Endothelial cell (in vitro differentiated cells): ENCODE measurements around the gene SBK2. TPM values are rescaled to one million over a fixed set of nuclear protein-coding genes. Genes with fewer than 3 reads are reported as not detected.
A peak's percentile ranks its signal among the peaks of the same experiment; 100 is the strongest.

Experiments
- DNase-seq: peaks from one replicate; pipeline ENCODE4 v3.0.0; 2021; ENCODE audit warnings: low spot score
- H3K27ac Mint-ChIP-seq: one replicate; pipeline ENCODE4 v1.8.0; 2021; ENCODE audit warnings: mixed read lengths, inconsistent platforms; ENCODE audit not compliant: unreplicated experiment
- H3K27me3 Mint-ChIP-seq: one replicate; pipeline ENCODE4 v1.8.0; 2021; ENCODE audit warnings: mild to moderate bottlenecking, moderate library complexity, mixed read lengths, inconsistent platforms; ENCODE audit not compliant: unreplicated experiment
- H3K36me3 Mint-ChIP-seq: one replicate; pipeline ENCODE4 v1.8.0; 2021; ENCODE audit warnings: mild to moderate bottlenecking, low read depth, mixed read lengths, inconsistent platforms; ENCODE audit not compliant: unreplicated experiment
- H3K4me1 Mint-ChIP-seq: one replicate; pipeline ENCODE4 v1.8.0; 2021; ENCODE audit warnings: mild to moderate bottlenecking, mixed read lengths, inconsistent platforms; ENCODE audit not compliant: unreplicated experiment
- H3K4me3 Mint-ChIP-seq: one replicate; pipeline ENCODE4 v1.8.0; 2021; ENCODE audit warnings: mild to moderate bottlenecking, mixed read lengths, inconsistent platforms; ENCODE audit not compliant: unreplicated experiment
- H3K9me3 Mint-ChIP-seq: one replicate; pipeline ENCODE4 v1.8.0; 2021; ENCODE audit warnings: mixed read lengths, inconsistent platforms; ENCODE audit not compliant: unreplicated experiment
- total RNA-seq: library from RNA; stranded (reverse); fragmentation: NEBNext Ultra II Directional; extraction: Animal tissue kit (Norgen Biotek cat#: 25700); gene quantifications from one replicate; pipeline ENCODE4 v1.2.1, GENCODE V29; 2021; ENCODE audit not compliant: unreplicated experiment
- TF ChIP-seq, protein P1 (sequence below): fragments of 200-600 bp; sonication (generic); IDR thresholded peaks from one replicate; pipeline ENCODE4 v1.5.0; 2021; ENCODE audit warnings: antibody characterized with exemption; ENCODE audit not compliant: unreplicated experiment

The SBK2 gene
- total RNA-seq, 1 donor from 2014 or later: 0.69 TPM

- peak overlapping the region; percentile 72 for H3K4me3 Mint-ChIP-seq
- H3K27me3 Mint-ChIP-seq: peaks cover 27% of the 10 kb centered on the region
- H3K36me3 Mint-ChIP-seq: peaks cover 12% of the 10 kb centered on the region
- DNase-seq: no peak
- H3K9me3 Mint-ChIP-seq: no peaks in the 10 kb centered on the region
- H3K4me1 Mint-ChIP-seq: peaks cover 11% of the 10 kb centered on the region
- H3K27ac Mint-ChIP-seq: no peak overlapping the region
- TF ChIP-seq, protein P1, sequence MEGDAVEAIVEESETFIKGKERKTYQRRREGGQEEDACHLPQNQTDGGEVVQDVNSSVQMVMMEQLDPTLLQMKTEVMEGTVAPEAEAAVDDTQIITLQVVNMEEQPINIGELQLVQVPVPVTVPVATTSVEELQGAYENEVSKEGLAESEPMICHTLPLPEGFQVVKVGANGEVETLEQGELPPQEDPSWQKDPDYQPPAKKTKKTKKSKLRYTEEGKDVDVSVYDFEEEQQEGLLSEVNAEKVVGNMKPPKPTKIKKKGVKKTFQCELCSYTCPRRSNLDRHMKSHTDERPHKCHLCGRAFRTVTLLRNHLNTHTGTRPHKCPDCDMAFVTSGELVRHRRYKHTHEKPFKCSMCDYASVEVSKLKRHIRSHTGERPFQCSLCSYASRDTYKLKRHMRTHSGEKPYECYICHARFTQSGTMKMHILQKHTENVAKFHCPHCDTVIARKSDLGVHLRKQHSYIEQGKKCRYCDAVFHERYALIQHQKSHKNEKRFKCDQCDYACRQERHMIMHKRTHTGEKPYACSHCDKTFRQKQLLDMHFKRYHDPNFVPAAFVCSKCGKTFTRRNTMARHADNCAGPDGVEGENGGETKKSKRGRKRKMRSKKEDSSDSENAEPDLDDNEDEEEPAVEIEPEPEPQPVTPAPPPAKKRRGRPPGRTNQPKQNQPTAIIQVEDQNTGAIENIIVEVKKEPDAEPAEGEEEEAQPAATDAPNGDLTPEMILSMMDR: no peak
These were observed 57.9 kb downstream of the SBK2 start for GRCh38 chr19:55479045-55479444.

Other genes with a start within 250 kb of the SBK2 start
- gene TMEM150B, start 211.8 kb downstream of the SBK2 start, total RNA-seq: not detected
- gene KMT5C, start 197.3 kb downstream of the SBK2 start, total RNA-seq: 18.4 TPM
- not detected for gene COX6B2, start 182.4 kb downstream of the SBK2 start, total RNA-seq
- not detected for gene GARIN5B, start 173.9 kb downstream of the SBK2 start, total RNA-seq
- 0.21 TPM for gene IL11, start 166.7 kb downstream of the SBK2 start, total RNA-seq
- gene TMEM190, start 160.3 kb downstream of the SBK2 start, total RNA-seq: not detected
- 0.64 TPM for gene TMEM238, start 152.8 kb downstream of the SBK2 start, total RNA-seq
- 3,792 TPM for gene RPL28, start 151.2 kb downstream of the SBK2 start, total RNA-seq
- 56.2 TPM for gene UBE2S, start 129.3 kb downstream of the SBK2 start, total RNA-seq
- gene SHISA7, start 93.8 kb downstream of the SBK2 start, total RNA-seq: not detected
- gene ISOC2, start 75.5 kb downstream of the SBK2 start, total RNA-seq: 20.2 TPM
- not detected for gene C19orf85, start 72.4 kb downstream of the SBK2 start, total RNA-seq
- gene ZNF628, start 60.5 kb downstream of the SBK2 start, total RNA-seq: 8.7 TPM
- 37.7 TPM for gene NAT14, start 51.9 kb downstream of the SBK2 start, total RNA-seq
- gene SSC5D, start 48.7 kb downstream of the SBK2 start, total RNA-seq: 0.95 TPM
- gene SBK3, start 8.4 kb upstream of the SBK2 start, total RNA-seq: 3.6 TPM
- gene ZNF579, start 43.7 kb upstream of the SBK2 start, total RNA-seq: 36.4 TPM
- gene FIZ1, start 62.4 kb upstream of the SBK2 start, total RNA-seq: 21.5 TPM
- 9.3 TPM for gene ZNF524, start 63.2 kb upstream of the SBK2 start, total RNA-seq
- gene ZNF865, start 68.5 kb upstream of the SBK2 start, total RNA-seq: 14.5 TPM
- 6.8 TPM for gene ZNF784, start 87.4 kb upstream of the SBK2 start, total RNA-seq
- 34.0 TPM for gene ZNF580, start 103.9 kb upstream of the SBK2 start, total RNA-seq
- gene ZNF581, start 106.5 kb upstream of the SBK2 start, total RNA-seq: 47.2 TPM
- 20.1 TPM for gene CCDC106, start 111.1 kb upstream of the SBK2 start, total RNA-seq
- 219 TPM for gene U2AF2, start 117.9 kb upstream of the SBK2 start, total RNA-seq
- 250 TPM for gene EPN1, start 138.1 kb upstream of the SBK2 start, total RNA-seq
- not detected for gene NLRP9, start 201.3 kb upstream of the SBK2 start, total RNA-seq
- not detected for gene RFPL4A, start 222.0 kb upstream of the SBK2 start, total RNA-seq
- gene RFPL4AL1, start 232.0 kb upstream of the SBK2 start, total RNA-seq: not detected